IPS DF 19.7 (cell line): ENCODE results near the gene KRTAP5-9.
"Not testable (repeated sequence)": the region's sequence is repeated elsewhere in the genome, so short reads cannot be mapped to it uniquely, and the experiment has no call there.

Experiments
- DNase-seq: peaks from one replicate; pipeline ENCODE4 v3.0.0-alpha.2; 2013; ENCODE audit warnings: low read depth, low spot score

KRTAP5-9 gene

GRCh38 chr11:71582969-71583368, 34.7 kb downstream of the KRTAP5-9 start:
- not testable (repeated sequence) for DNase-seq

- DNase-seq: not testable (repeated sequence)
Measured at GRCh38 chr11:71585673-71586072, 37.5 kb downstream of the KRTAP5-9 start.

DNA sequence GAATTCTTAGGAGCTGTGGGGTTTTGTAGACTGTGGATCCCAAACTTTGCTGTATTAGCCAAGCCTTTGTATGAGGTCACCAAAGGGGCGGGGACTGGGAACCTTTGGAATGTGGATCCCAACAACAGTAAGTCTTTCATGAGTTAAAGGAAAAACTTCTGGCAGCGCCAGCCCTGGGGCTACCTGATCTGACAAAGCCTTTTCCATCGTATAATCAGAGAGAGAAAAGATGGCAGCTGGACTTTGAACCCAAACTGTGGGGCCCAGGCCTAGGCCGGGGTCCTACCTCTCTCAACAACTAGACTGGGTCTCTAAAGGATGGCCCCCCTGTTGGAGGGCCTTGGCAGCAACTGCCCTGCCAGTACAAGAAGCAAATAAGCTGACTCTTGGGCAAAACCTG, 40.1 kb downstream of the KRTAP5-9 start:
- DNase-seq: not testable (repeated sequence)

GRCh38 chr11:71588822-71589545, 40.8 kb downstream of the KRTAP5-9 start:
- not testable (repeated sequence) for DNase-seq

DNA sequence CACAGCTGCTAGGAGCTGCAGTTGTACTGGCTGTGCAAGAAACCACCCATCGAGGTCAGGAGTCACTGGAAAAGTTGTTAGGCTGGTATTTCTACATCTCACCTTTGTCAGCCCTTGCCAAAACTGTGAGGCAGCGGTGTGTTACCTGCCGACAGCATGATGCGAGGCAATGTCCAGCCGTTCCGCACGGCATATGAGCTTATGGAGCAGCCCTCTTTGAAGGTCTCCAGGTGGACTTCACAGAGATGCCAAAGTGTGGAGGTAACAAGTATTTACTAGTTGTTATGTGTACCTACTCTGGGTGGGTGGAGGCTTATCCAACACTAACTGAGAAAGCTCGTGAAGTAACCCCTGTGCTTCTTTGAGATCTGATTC, 41.3 kb downstream of the KRTAP5-9 start:
- DNase-seq: not testable (repeated sequence)
